Neural progenitor cell (in vitro differentiated cells): ENCODE results near the gene EXO1.
A peak's percentile ranks its signal among the peaks of the same experiment; 100 is the strongest.

ENCODE experiments used
- EZH2 ChIP-seq: fragments of 200-600 bp; sonication (generic); IDR thresholded peaks from 2 replicates; pipeline ENCODE4 v1.6.1; 2017; ENCODE audit warnings: antibody characterized with exemption, mild to moderate bottlenecking, moderate library complexity
- EZH2phosphoT487 ChIP-seq: fragments of 200-600 bp; sonication (generic); IDR thresholded peaks from 2 replicates; pipeline ENCODE4 v1.6.1; 2017; ENCODE audit warnings: antibody characterized with exemption
- TF ChIP-seq, protein P1 (sequence below): fragments of 200-600 bp; sonication (generic); IDR thresholded peaks from 2 replicates; pipeline ENCODE4 v1.5.1; 2017; ENCODE audit warnings: antibody characterized with exemption, mild to moderate bottlenecking

DNA sequence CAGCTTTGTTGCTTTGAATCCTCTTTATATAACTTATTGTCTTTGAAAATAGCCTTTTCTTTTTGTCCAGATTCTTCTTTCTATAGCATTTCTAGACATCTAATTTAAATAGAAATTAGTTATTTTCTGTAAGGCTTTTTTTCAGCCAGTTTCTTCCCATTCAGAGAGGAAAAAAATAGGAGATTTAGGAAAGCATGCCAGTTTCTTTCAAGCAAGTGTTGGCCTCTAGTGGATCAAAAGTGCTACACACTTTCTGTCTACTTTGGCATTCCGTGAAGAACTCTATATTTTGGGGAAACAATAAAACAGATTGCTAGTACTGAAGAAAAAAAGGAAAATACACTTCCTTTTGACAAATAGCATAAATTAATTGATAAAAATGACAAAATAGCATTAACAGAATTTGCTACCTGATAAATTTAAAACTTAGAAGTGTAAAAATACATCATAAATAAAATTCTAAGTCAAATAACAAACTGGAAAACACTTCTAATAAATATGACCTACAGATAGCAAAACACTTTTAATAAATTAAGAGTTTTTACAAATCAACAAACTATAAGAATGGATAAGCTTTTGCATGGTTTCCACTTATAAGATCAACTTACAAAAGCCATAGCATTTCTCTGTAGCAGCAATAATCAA is 13.1 kb upstream of the EXO1 start:
- TF ChIP-seq, protein P1, sequence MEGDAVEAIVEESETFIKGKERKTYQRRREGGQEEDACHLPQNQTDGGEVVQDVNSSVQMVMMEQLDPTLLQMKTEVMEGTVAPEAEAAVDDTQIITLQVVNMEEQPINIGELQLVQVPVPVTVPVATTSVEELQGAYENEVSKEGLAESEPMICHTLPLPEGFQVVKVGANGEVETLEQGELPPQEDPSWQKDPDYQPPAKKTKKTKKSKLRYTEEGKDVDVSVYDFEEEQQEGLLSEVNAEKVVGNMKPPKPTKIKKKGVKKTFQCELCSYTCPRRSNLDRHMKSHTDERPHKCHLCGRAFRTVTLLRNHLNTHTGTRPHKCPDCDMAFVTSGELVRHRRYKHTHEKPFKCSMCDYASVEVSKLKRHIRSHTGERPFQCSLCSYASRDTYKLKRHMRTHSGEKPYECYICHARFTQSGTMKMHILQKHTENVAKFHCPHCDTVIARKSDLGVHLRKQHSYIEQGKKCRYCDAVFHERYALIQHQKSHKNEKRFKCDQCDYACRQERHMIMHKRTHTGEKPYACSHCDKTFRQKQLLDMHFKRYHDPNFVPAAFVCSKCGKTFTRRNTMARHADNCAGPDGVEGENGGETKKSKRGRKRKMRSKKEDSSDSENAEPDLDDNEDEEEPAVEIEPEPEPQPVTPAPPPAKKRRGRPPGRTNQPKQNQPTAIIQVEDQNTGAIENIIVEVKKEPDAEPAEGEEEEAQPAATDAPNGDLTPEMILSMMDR: peak; percentile 80
- TF ChIP-seq EZH2phosphoT487 (no peak), EZH2 (no peak)
